CD1c-positive myeloid dendritic cell (primary cell): ENCODE results near the gene HMOX1.
A peak's percentile ranks its signal among the peaks of the same experiment; 100 is the strongest.

Source experiments
- DNase-seq: peaks from one replicate; pipeline ENCODE4 v3.0.0-alpha.2; 2016; ENCODE audit errors: extremely low spot score

HMOX1 gene

DNA sequence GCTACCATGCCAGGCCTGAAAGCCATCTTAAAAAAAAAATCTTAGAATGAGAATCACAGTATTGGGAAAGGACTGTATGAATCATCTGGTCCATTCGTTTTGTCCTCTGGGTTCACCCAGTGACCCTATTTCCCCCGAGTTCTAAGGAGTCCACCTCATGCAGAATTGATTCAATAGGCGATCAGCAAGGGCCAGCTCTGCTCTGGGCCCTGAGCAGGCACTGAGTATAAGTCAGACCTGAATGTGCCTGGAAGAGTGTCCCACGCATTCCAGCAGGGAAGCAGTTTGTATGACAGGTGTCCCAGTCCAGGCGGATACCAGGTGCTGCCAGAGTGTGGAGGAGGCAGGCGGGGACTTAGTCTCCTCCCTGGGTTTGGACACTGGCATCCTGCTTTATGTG is 883 bp upstream of the HMOX1 start:
- DNase-seq: peak; percentile 32

DNA sequence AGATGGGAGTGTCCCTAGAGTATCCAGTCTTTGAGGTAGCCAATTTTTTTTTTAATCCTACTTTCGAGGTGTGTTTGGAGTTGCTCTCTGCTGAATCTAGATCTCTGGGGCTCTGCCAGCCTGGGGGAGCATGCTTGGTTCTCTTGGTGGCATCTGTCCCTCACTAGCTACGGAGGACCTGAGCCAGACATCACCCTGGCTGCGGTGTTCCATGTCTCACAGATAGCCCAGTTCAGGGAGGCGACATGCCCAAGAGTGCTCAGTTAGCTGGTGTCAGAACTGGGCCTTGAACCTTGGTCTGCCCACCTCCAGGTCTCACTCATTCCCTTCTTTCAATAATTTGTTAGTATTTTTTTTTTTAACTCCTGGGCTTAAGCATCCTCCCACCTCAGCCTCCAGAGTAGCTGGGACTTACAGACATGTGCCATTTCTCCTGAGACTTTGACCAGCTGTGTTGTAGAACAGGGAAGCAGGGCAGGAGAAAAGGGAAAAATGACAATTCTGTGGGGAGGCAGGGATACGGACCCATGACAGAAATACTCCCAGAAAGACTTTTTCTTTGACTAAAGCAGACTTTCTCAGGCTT is 621 bp downstream of the HMOX1 start:
- DNase-seq: no peak

DNA sequence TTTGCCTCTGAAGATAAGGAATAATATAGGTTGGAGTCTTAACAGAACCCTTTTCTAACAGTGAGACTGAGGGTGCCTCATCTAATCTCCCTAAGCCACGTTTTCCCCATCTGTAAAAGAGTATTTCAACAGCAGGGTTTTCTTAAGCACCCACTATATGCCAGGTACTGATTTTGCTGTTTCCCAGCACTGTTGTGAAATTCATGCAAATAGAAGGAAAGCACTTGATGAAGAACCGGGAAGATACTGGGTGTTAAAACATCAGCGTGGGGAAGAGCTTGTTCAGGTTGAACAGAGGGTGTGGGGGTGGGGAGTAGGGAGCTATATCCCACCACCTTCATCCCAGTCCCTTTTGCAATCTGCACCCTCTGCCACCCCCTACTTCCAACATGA is 2.8 kb downstream of the HMOX1 start:
- no peak for DNase-seq

DNA sequence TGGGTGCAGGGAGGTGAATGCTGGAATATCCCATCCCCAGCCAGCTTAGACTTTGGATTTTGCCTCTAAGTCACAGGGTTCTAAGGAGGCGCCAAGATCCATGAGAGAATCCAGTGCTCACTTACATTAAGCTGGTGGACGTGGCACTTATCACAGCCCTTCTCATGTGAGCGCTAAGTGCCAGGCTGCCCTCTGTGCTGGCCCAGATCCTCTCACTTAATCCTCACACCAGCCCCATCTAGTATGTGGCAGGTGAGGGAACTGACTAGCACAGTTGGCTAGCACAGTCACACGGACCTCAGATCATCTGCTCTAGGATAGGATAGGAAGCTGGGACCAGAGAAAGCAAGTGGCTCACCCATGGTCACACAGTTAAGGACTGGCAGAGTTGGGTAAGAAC is 3.6 kb downstream of the HMOX1 start:
- no peak for DNase-seq

DNA sequence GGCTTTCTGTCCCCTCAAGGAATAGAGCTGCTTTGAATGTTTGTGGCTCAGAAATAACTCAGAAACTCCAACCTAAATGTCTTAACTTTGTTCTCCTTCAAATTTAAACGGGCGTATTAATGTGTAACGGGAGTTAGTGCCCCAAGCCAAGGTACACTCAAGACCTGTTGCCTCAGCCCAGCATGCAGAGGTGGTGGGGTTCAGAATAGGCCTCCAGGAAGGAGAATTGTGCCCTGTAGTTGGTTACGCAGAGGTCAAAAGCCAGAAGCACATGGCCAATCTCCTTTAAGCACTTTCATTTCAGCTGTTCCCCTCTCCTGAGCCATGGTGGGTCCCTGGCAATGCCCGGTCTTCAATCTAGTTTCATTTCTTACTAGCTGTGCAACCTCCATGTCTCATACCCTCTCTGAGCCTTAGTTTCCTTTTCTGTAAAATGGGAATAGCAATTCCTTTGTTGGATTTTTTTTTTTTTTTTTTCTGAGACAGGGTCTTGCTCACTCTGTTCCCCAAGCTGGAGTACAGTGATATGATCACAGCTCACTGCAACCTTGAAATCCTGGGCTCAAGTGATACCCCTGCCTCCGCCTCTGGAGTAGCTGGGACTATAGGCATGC is 4.2 kb downstream of the HMOX1 start:
- no peak for DNase-seq

DNA sequence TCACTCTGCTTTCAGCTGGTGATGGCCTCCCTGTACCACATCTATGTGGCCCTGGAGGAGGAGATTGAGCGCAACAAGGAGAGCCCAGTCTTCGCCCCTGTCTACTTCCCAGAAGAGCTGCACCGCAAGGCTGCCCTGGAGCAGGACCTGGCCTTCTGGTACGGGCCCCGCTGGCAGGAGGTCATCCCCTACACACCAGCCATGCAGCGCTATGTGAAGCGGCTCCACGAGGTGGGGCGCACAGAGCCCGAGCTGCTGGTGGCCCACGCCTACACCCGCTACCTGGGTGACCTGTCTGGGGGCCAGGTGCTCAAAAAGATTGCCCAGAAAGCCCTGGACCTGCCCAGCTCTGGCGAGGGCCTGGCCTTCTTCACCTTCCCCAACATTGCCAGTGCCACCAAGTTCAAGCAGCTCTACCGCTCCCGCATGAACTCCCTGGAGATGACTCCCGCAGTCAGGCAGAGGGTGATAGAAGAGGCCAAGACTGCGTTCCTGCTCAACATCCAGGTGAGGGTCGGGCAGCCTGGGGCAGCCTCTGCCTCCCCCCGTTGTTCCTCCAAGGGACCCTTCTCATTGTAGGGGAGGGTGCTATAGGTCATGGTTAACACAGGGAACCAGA is 5.9 kb downstream of the HMOX1 start:
- no peak for DNase-seq

DNA sequence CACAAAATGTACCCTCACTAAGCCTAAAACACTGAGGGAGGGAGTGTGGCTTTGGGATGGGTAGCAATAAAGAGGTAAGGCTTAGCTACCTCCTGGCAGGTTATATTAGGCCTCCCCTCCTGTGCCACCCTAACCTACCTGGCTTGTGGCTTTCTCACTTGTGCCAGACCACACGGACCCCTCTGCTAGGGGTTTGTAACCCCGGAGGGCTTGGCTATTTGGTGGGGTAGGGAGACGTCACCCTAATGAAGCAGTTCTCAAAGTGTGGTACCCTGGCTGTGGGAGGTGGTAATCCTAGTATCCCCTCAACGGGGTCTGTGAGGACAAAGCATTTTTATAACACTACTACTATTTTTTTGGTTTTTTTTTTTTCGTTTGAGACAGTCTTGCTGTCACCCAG is 10.0 kb downstream of the HMOX1 start:
- no peak for DNase-seq

DNA sequence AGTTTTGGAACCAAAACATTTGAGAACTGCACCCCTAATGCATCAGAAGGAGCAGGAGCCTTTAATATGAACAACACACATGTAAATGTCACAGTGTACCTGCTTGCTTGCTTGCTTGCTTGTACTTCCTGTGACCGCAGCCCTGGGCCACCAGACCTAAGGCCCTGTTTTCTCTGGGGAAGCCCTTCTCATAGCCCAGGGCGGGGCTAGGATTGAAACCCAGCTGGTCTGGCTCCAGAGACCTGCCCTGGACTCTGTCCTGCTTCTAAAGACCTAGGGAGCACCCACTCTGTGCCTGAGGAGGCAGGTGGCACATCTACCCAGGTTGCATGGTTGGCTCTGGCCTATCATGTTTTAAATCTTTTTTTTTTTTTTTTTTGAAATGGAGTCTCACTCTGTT is 11.5 kb downstream of the HMOX1 start:
- DNase-seq: no peak

DNA sequence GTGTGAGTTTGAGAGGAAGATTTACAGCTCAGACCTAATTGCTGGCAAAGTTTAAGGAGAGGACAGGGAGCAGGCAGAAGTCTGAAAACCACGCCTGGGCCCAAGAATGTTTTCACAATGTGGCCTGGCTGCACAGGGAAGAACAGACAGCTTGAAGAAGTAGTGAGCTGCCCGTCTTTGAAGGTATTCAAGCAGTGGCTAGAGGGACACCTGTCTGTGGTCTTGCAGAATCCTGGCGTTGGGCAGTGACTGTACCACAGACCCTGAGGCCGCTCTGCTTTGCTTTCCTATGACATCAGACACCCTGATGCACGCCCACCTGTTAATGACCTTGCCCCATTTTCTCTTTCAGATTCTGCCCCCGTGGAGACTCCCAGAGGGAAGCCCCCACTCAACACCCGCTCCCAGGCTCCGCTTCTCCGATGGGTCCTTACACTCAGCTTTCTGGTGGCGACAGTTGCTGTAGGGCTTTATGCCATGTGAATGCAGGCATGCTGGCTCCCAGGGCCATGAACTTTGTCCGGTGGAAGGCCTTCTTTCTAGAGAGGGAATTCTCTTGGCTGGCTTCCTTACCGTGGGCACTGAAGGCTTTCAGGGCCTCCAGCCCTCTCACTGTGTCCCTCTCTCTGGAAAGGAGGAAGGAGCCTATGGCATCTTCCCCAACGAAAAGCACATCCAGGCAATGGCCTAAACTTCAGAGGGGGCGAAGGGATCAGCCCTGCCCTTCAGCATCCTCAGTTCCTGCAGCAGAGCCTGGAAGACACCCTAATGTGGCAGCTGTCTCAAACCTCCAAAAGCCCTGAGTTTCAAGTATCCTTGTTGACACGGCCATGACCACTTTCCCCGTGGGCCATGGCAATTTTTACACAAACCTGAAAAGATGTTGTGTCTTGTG is 12.5 kb downstream of the HMOX1 start:
- DNase-seq: no peak

DNA sequence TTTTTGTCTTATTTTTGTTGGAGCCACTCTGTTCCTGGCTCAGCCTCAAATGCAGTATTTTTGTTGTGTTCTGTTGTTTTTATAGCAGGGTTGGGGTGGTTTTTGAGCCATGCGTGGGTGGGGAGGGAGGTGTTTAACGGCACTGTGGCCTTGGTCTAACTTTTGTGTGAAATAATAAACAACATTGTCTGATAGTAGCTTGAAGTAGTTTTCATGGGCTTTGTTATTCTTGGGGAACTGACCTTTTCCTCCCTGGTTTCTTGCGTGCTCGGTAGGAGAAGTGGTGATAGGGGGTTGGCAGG is 13.1 kb downstream of the HMOX1 start:
- no peak for DNase-seq

DNA sequence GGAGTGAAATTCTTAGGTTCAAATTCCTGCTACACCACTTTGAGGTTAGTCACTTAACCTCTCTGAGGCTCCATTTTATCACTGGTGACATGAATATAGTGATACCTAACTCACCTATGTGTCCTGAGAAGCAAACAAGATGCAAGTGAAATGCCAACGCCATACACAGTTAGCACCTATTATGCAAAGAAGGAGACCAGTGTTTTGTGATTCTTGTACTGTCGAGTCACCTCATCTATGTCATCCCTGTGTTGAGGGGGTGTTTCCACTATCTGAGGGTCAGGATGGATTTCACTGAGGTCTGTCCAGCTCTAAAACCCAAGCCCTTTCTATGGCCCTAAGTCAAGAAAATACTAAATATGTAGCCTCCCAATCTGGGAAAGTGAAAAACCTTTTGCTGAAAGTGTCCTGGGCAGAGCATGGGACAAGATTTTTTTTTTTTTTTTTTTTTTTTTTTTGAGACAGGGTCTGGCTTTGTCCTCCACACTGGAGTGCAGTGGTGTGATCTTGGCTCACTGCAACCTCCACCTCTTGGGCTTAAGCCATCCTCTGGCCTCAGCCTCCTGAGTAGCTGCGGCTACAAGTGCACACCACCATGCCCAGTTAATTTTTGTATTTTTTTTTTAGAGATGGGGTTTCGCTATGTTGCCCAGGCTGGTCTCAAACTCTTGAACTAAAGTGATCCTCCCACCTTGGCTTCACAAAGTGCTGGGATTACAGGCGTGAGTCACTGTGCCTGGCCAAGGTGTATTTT is 14.1 kb downstream of the HMOX1 start:
- no peak for DNase-seq

DNA sequence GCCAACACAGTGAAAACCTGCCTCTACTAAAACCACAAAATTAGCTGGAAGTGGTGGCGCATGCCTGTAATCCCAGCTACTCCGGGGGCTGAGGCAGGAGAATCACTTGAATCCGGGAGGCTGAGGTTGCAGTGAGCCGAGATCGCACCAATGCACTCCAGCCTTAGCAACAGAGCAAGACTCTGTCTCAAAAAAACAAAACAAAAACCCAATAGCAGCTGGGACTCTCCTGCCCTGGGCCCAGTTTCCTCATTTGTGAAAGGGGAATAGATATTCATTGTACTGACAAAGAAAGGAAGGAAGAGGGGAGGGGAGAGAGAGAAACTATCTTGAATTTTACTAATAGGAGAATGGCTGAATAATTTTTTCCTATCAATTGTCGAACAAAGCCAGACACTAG is 15.7 kb downstream of the HMOX1 start:
- DNase-seq: peak; percentile 83

DNA sequence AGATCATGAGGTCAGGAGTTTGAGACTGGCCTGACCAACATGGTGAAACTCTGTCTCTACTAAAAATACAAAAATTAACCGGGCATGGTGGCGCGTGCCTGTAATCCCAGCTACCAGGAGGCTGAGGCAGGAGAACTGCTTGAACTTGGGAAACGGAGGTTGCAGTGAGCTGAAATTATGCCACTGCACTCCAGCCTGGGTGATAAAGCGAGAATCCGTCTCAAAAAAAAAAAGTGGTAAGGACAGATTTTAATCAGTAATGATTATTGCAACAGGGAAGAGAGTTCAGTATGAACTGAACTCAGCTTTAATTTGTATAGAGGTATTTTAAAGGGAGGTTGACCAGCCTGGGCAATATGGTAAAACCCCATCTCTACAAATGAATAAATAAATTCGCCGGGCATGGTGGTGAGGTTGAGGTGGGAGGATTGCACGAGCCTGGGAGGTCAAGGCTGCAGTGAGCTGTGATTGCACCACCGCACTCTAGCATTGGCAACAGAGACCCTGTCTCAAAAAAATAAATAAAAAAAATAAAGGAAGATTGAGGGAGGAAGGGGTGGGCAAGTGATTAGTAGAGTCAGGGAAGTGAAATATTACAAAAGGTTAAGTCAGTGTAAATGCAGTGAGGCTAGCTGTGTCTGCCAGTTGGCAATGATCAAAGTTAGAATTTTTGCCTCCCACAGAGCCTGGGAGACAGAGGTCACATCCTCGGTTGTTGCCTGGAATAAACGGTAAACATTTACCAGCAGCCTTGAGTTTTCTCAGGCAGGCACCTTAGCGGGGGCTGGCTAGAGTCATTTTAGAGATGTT is 16.4 kb downstream of the HMOX1 start:
- DNase-seq: peak; percentile 63

DNA sequence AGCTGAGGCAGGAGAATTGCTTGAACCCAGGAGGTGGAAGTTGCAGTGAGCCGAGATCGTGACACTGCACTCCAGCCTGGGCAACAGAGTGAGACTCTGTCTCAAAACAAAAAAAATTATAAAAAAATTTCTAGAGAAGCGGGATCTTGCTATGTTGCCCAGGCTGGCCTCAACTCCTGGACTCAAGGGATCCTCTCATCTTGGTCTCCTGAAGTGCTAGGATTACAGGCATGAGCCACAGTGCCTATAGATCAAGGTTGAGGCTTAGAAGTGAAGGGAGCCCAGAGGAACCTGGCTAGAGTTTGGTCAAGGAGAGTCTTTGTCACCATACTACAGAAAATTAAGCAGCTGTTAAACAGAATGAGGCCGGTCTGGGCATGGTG is 17.7 kb downstream of the HMOX1 start:
- no peak for DNase-seq

DNA sequence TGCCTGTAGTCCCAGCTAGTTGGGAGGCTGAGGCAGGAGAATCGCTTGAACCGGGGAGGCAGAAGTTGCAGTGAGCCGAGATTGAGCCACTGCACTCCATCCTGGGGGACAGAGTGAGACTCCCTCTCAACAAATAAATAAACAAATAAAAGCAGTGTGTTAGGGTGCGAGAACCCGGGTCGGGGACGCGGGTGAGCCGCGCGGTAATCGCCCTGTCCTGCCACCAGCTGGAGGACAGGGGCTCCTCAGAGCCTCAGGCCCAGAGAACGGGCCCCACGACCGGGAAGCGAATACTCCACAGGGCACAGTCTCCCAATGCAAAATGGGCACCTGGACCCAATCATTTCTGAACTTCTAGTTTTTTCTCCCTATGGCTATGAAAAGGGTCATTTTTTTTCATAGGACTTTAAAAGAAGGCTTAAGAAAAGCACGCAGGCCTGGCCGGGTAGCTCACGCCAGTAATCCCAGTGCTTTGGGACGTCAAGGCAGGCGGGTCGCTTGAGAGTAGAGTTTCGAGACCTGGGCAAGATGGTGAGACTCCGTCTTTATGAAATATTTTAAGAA is 18.3 kb downstream of the HMOX1 start:
- no peak for DNase-seq

DNA sequence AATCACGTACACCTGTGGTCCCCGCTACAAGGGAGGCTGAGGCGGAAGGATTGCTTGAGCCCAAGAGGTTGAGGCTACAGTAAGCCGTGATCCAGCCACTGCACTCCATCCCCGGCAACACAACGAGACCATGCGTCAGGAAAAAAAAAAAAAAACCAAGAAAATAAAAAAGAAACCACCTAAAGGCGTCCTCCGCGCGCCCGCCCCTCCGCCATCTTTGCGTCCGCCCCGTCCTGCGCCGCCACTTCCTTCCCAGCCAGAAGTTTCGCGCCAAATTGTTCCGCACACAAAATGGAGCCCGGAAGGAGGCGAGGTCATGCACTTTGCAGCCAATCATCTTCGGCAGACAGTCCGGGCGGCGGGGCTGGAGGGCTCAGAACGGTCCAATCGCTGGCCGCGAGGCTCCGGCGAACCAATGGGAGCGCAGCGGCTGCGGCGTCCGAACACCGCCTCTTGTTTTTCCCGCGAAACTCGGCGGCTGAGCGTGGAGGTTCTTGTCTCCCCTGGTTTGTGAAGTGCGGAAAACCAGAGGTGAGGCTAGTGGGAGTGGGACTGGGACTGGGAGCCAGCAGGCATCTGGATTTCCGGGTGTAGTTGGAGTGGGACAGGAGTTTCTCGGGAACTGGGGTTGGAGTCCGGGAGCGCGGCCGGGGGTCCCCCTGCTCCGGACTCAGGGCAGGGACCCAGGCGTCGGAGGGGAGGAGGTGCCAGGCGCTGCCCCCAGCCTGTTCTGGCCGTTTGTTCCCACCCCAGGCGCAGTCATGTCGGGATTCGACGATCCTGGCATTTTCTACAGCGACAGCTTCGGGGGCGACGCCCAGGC is 19.0 kb downstream of the HMOX1 start, which contains the start of gene MCM5:
Gene MCM5, plus strand, starts transcription at position 463 of the 823 bp plus-strand sequence. Its CDS starts 299 bp downstream, at position 762.
- DNase-seq: peak; percentile 99

DNA sequence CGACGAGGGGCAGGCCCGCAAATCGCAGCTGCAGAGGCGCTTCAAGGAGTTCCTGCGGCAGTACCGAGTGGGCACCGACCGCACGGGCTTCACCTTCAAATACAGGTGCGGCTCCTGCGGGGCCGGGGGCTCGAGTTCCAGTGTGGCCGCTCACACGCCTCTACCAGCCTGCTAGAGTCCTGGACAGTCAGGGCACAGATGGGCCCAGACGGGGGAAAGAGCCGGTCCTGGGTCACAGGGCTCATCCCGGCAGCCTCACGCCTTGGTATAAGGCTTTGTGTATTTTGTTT is 19.6 kb downstream of the HMOX1 start:
- DNase-seq: no peak

DNA sequence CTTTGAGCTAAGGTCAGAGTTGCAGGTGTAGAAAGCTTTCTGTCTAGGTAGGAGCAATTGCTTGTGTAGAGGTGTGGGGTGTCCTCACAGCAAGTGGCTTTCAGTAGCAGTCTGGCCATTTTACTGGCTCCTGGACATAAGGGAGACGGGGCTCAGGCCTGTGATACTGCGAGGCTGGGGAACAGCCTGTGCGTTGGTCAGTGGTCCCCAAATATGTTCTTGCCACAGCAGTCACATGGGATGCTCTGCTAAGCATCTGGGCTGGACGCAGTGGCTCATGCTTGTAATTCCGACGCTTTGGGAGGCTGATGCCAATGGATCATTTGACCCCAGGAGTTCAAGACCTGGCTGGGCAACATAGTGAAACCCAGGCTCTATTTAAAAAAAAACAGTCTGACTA is 21.0 kb downstream of the HMOX1 start:
- no peak for DNase-seq

DNA sequence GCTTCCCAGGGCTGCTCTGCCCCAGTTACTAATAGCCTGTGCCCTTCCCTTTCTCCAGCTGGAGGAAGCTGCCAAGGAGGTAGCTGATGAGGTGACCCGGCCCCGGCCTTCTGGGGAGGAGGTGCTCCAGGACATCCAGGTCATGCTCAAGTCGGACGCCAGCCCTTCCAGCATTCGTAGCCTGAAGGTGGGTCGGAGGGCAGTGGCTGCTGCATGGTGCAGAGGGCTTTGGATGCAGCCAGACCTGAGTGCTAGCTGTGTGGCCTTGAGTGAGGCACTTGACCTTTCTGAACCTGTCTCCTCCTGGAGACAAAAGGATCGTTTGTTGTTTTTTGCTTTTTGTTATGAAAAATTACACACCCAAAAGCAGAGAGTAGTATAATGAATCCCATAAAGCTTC is 22.5 kb downstream of the HMOX1 start:
- DNase-seq: no peak

DNA sequence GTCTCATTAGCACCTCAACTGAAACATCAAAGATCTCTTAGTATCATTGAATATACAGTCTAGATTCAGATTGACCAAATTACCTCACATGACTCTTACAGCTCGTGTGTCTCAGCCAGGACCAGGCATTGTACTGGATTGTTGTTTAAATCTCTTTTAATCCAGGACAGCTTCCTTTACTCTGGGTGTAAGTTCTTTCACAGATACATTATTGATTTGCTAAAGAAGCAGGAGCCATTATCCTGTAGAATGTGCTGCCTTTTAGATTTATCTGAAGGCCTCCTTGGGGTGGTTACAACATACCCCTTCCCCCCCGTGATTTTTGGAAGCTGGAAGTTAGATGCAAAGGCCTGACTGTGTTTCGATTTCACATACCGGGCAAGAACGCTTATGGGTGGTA is 23.3 kb downstream of the HMOX1 start:
- no peak for DNase-seq
